Stimulated activated CD8-positive, alpha-beta memory T cell treated with anti-CD3 and anti-CD28 coated beads, Interleukin-4, amount 100 ng/mL, for 48 hours (primary cell): ENCODE data around the gene CDC42EP5.
"Not testable (repeated sequence)": the region's sequence is repeated elsewhere in the genome, so short reads cannot be mapped to it uniquely, and the experiment has no call there.

Experiments
- DNase-seq: peaks from one replicate; pipeline ENCODE4 v3.0.0-alpha.2; 2020

Gene CDC42EP5

DNA sequence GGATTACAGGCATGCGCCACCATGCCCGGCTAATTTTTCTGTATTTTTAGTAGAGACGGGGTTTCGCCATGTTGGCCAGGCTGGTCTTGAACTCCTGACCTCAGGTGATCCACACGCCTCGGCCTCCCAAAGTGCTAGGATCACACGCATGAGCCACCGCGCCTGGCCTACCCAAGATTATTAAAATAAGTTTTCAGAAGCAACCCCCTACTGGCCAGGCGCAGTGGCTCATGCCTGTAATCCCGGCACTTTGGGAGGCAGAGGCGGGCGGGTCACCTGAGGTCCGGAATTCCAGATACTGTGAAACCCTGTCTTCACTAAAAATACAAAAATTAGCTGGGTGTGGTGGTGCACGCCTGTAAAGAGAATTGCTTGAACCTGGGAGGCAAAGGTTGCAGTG lies 26.7 kb downstream of the CDC42EP5 start:
- DNase-seq, result not testable (repeated sequence)

DNA sequence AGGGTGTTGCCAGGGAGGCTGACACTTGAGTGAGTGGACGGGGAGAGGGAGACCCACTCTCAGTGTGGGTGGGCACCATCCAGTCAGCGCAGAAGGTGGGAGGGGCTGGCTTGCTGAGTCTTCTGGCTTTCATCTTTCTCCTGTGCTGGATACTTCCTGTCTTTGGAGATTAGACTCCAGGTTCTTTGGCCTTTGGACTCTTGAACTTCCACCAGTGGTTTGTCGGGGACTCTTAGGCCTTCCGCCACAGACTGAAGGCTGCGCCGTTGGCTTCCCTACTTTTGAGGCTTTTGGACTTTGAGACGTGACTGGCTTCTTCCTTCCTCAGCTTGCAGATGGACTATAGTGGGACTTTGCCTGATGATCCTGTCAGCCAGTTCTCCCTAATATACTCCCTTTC lies 28.4 kb downstream of the CDC42EP5 start:
- DNase-seq, result no peak

- no peak for DNase-seq
Observed at GRCh38 chr19:54440641-54441040, 32.5 kb downstream of the CDC42EP5 start.

DNA sequence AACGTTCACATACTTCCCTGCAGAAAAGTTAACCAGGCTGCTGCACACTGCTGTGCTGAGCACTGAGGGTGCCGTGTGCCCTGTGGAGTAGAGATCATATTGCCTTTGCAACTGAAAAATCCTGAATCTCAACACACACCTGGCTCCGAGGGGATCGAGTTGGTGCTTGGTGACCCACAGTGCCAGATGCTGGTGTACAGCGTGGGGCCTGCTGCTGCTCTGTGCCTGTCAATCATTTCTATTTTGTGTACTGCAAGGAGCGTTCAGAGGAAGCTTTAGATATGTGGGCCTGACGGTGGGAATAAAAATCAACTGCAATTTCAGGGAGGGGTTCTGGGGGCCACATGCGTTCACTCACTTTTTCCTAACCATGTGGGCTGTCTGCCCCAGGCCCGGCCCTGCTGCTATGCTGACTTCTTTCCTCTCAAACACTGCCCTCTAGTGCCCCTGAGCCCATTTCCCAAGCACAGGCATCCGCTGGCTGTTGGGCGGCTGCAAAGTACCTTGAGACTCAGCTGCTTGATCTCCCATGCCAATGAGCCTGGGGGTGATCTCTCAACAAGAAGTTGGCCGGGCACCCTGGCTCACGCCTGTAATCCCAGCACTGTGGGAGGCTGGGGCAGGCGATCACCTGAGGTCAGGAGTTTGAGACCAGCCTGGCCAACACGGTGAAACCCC lies 33.8 kb downstream of the CDC42EP5 start:
- DNase-seq, result peak; percentile 54

DNA sequence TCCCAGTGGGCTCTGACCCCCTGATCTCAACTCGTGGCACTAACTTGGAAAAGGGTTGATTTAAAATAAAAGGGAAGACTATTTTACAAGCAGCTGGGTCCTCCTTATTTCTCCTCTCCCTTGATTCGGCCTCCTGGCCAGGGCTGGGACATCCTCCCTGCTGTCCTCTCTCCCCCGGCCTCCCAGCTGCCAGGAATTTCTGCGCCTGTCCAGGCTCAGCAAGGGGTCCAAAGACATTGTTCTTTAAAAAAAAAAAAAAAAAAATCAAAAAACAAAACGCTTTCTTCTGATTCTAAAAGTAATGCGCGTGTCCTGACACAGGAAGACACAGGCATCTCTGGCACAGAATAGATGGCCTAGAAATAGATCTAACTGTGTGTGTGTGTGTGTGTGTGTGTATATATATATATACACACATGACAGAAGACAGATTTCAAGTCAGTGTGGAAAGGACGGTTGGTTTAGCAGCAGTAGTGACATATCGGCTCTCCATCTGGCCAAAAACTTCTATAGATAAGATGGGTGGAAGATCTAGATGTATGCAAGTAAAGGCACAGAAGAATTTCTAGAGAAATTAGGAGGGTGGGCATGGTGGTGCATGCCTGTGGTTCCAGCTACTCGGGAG lies 36.4 kb downstream of the CDC42EP5 start:
- DNase-seq, result no peak

DNA sequence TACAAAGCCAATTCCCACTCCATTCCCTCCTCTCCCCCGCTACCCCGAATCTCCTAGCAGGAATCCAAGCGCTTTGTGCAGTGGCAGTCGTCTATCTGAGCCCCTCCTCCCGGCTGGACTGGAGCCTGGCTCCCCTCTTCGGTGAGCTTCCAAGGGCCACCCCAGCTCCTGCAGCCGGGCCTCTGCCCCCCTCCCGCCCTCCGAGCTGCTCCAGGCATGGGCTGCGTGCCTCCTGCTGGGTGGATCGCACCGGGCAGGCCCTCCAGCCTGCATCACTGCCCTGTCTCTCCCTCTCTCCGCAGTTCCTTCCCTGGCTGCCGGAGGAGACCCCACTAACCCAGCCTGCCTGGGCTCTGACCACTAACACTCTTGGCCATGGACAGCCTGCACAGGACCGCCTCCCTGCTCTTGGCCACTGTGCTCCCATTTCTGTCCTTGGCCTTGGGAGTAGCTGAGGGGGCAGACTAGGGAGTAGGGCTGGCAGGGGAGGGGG lies 37.0 kb downstream of the CDC42EP5 start:
- no peak for DNase-seq

- no peak for DNase-seq
Observed at GRCh38 chr19:54435551-54436016, 37.5 kb downstream of the CDC42EP5 start.

DNA sequence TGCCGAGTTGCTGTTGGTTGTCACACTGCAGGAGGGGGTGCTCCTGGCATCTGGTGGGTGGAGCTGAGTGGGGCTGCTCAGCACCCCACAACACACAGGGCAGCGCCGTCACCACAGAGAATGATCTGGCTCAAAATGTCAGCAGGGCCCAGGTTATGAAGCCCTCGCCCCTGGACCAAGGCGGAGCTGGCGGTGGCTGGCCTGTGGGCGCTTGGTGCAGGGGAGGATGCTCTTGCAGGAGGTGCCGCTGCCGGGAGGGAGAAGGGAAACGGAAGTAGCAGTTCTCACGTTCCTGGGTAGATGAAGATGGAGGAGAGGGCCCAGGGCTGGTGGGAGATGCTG lies 38.3 kb downstream of the CDC42EP5 start:
- DNase-seq, result no peak

DNA sequence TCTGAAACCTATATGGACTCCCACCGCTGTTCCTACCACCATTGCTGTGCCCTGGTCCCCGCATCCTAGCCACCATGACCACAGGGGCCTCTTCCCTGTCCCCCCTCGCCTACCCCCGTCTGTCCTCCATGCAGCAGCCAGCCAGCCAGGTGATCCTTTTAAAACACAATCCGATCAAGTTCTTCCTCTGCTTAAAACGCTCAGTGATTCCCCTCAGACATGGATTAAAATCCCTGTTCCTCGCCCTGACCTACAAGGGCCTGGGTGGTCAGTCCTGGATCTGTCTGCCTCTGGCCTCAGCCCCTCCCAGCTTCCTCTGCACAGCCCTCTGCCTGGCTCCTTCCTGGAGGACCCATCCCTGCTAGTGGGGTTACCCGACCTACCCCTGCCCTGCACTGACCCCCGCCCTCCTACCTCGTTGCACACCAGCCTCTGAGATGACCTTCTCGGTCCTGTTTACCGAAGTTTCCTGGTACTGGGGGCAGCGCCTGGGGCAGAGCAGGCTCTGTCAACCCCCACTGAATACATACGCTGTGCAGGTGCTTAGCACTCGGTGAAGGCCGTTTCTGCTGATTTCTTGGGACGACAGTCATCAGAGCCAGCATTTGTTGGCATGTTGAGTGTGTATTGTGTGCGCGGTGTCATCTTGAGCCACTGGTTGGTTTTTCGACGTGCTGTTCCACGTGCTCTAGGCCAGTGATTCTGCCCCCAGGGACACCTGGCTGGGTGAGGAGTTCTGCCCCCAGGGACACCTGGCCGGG lies 38.8 kb downstream of the CDC42EP5 start:
- DNase-seq, result no peak

GRCh38 chr19:54433697-54434096 lies 39.4 kb downstream of the CDC42EP5 start:
- no peak for DNase-seq

DNA sequence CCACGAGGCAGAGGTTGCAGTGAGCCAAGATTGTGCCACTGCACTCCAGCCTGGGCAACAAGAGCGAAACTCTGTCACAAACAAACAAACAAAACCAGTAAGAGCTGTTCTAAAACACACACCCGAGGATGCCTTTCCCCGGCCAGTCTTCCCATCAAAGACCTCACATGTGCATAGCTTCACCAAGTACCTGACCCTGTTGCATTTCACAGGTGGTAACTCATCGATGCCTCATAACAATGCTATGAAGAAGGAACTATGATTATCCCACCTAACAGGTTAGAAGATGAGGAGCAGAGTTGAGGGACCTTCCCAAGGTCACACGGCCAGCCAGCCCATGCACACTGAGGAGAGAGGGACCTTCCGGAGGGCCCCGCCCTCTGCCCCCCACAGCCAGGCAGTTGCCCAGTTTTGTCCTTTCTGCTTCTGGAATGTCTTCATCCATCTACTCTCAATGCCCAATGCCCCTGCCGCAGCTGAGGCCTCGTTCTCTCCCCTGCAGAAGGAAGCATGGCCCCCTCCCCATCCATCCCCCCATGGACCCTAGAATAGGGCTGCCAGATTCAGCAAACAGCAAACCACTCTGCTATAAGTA lies 40.9 kb downstream of the CDC42EP5 start:
- DNase-seq, result no peak

GRCh38 chr19:54431255-54431838 lies 41.7 kb downstream of the CDC42EP5 start:
- DNase-seq, result no peak

- DNase-seq, result peak; percentile 74
Observed at GRCh38 chr19:54430306-54431254, 42.5 kb downstream of the CDC42EP5 start.

DNA sequence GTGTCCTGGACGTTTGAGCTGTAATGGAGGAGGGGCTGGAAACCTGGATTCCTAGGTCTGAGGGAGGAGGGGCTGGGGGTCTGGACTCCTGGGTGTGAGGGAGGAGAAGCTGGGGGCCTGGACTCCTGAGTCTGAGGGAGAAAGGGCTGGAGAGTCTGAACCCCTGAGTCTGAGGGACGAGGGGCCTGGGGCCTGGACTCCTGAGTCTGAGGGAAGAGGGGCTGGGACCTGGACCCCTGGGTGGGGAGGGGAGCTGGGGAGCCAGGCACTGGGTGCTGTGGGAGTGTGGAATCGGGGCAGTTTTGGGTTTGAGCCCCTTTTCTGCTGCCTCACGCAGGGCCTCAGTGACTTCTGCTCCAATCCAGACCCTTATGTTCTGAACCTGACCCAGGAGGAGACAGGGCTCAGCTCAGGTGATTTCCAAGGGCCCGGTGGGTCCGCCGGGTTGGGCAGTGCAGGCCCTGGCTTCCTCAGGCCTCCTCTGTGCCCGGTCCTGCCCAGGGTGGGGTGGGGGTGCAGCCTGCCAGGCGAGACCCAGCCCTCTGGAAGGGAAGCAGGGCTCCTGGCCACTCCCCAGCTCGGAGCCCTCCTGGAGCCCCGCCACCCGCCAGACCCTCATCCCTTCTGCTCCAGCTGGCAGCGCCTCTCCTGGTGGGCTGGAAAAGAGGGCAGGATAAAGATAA lies 43.4 kb downstream of the CDC42EP5 start:
- no peak for DNase-seq

GRCh38 chr19:54429176-54429495 lies 44.0 kb downstream of the CDC42EP5 start:
- DNase-seq, result no peak

DNA sequence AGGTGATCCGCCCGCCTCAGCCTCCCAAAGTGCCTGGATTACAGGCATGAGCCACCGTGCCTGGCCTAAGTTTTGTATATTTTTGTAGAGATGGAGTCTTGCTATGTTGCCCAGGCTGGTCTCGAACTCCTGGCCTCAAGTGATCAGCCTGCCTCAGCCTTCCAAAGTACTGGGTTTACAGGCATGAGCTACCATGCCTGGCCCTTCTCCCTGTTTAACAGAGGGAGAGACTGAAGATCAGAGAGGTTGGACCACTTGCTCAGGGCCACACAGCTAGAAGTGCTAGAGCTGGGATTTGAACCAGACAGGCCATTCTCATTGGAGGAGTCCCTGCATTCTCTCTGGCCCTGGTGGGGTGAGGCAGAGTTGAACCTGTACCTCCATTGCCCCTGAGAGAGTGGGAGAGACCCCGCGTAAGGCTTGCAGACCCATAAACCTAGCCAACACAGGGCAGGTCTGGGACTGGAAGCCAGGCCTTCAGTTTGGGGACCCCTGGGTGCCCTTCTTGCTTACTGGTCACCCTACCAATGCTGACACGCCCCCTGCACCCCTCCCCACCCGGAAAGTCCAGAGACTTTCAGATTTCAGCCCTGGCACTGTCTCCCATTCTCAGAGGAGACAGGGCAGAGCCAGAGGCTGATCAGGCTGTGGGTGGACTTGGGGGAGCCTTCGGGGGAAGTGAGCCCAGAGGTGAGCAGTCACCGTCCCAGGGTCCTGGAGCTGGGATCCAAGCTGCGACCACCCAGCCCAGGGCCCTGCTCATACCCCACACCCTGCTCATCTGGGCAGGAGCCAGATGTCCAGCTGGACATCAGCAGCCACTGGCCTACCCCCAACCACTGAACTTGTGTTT lies 44.5 kb downstream of the CDC42EP5 start:
- DNase-seq, result no peak

DNA sequence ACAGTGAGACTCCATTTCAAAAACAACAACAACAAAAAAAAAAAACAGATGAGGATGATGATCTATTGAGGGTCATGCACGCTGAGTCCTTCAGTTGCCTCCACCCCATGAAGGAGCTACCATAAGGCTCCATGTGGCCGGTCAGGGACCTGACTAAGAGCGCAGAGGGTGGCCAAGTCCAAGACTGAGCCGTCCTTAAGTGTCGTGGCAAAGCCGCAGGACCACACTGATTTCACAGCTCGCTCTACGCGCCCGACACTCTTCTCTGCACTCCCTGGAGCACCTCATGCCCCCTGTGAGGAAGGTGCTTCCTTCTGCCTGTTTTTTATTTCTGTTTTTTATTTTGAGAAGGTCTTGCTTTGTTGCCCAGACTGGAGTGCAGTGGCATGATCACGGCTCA lies 45.5 kb downstream of the CDC42EP5 start:
- no peak for DNase-seq

DNA sequence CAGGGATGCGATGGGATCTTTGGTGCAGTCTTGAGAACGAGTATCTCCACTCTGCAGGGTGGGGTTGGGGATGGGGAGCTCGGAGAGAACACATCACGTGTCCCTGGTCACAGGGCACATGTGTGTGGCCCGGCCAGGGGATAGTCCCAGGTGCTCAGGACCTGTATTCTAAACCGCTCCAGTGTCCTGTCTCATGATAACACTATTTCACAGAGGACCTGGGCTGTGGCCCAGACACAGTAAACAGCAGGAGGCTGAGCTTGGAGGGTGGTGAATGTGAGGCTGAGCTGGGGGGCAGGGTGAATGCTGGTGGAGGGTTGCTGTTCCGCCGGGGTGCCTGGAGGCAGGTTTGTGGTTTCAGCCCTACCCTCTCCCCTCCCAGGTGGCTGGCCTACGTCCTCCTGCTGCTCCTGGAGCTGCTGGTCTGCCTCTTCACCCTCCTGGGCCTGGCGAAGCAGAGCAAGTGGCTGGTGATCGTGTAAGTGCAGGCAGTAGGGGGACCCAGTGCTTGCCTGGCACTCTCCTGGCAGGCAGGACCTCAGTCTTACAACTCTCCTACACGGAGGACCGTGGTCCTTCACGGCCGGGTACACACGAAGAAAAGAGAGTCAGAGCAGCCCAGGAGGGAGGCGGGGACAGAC lies 46.7 kb downstream of the CDC42EP5 start:
- DNase-seq, result no peak

DNA sequence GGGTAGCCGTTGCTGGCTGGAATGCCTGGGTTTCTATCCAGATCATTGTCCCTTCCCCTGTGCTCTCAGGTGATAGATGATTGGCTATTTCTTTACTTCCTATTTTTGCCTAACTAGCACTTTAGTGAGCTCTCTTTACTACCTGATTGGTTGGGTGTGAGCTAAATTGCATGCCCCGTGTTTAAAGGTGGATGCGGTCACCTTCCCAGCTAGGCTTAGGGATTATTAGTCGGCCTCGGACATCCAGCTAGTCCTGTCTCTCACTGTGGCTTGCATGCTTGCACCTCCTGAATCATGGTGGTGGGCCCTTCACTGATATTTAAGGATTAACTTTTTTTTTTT lies 47.7 kb downstream of the CDC42EP5 start:
- no peak for DNase-seq
